ENCODE data around the gene PCDHGA10. TPM values are rescaled to one million over a fixed set of nuclear protein-coding genes. Genes with fewer than 3 reads are reported as not detected.

The PCDHGA10 gene
- total RNA-seq, 1 experiment from 2014 or later: 3.8 TPM

Other genes starting within 250 kb of the PCDHGA10 start
- gene PCDHB7, start 240.3 kb upstream of the PCDHGA10 start, total RNA-seq (2021; ENCODE audit: unreplicated experiment): not detected
- not detected for gene PCDHB8, start 235.2 kb upstream of the PCDHGA10 start, total RNA-seq (2021; ENCODE audit: unreplicated experiment)
- not detected for gene PCDHB16, start 230.6 kb upstream of the PCDHGA10 start, total RNA-seq (2021; ENCODE audit: unreplicated experiment)
- 0.07 TPM for gene PCDHB9, start 225.8 kb upstream of the PCDHGA10 start, total RNA-seq (2021; ENCODE audit: unreplicated experiment)
- gene PCDHB10, start 220.6 kb upstream of the PCDHGA10 start, total RNA-seq (2021; ENCODE audit: unreplicated experiment): not detected
- 0.07 TPM for gene PCDHB11, start 213.4 kb upstream of the PCDHGA10 start, total RNA-seq (2021; ENCODE audit: unreplicated experiment)
- not detected for gene PCDHB12, start 204.3 kb upstream of the PCDHGA10 start, total RNA-seq (2021; ENCODE audit: unreplicated experiment)
- gene PCDHB13, start 199.1 kb upstream of the PCDHGA10 start, total RNA-seq (2021; ENCODE audit: unreplicated experiment): 0.22 TPM
- 0.27 TPM for gene PCDHB14, start 189.6 kb upstream of the PCDHGA10 start, total RNA-seq (2021; ENCODE audit: unreplicated experiment)
- 0.07 TPM for gene PCDHB15, start 167.6 kb upstream of the PCDHGA10 start, total RNA-seq (2021; ENCODE audit: unreplicated experiment)
- 0.42 TPM for gene SLC25A2, start 108.9 kb upstream of the PCDHGA10 start, total RNA-seq (2021; ENCODE audit: unreplicated experiment)
- 40.9 TPM for gene TAF7, start 92.2 kb upstream of the PCDHGA10 start, total RNA-seq (2021; ENCODE audit: unreplicated experiment)
- gene PCDHGA1, start 82.5 kb upstream of the PCDHGA10 start, total RNA-seq (2021; ENCODE audit: unreplicated experiment): 0.05 TPM
- gene PCDHGA2, start 74.2 kb upstream of the PCDHGA10 start, total RNA-seq (2021; ENCODE audit: unreplicated experiment): not detected
- not detected for gene PCDHGA3, start 69.2 kb upstream of the PCDHGA10 start, total RNA-seq (2021; ENCODE audit: unreplicated experiment)
- gene PCDHGB1, start 62.9 kb upstream of the PCDHGA10 start, total RNA-seq (2021; ENCODE audit: unreplicated experiment): 0.15 TPM
- not detected for gene PCDHGA4, start 58.0 kb upstream of the PCDHGA10 start, total RNA-seq (2021; ENCODE audit: unreplicated experiment)
- 0.34 TPM for gene PCDHGB2, start 53.0 kb upstream of the PCDHGA10 start, total RNA-seq (2021; ENCODE audit: unreplicated experiment)
- 0.05 TPM for gene PCDHGA5, start 48.8 kb upstream of the PCDHGA10 start, total RNA-seq (2021; ENCODE audit: unreplicated experiment)
- 0.10 TPM for gene PCDHGB3, start 42.7 kb upstream of the PCDHGA10 start, total RNA-seq (2021; ENCODE audit: unreplicated experiment)
- 0.07 TPM for gene PCDHGA6, start 39.1 kb upstream of the PCDHGA10 start, total RNA-seq (2021; ENCODE audit: unreplicated experiment)
- not detected for gene PCDHGA7, start 30.2 kb upstream of the PCDHGA10 start, total RNA-seq (2021; ENCODE audit: unreplicated experiment)
- not detected for gene PCDHGB4, start 25.3 kb upstream of the PCDHGA10 start, total RNA-seq (2021; ENCODE audit: unreplicated experiment)
- not detected for gene PCDHGA8, start 20.4 kb upstream of the PCDHGA10 start, total RNA-seq (2021; ENCODE audit: unreplicated experiment)
- gene PCDHGB5, start 15.0 kb upstream of the PCDHGA10 start, total RNA-seq (2021; ENCODE audit: unreplicated experiment): 0.15 TPM
- gene PCDHGA9, start 10.2 kb upstream of the PCDHGA10 start, total RNA-seq (2021; ENCODE audit: unreplicated experiment): 0.34 TPM
- gene PCDHGB6, start 5.0 kb upstream of the PCDHGA10 start, total RNA-seq (2021; ENCODE audit: unreplicated experiment): 0.22 TPM
- gene PCDHGB7, start 4.7 kb downstream of the PCDHGA10 start, total RNA-seq (2021; ENCODE audit: unreplicated experiment): 0.54 TPM
- gene PCDHGA11, start 8.1 kb downstream of the PCDHGA10 start, total RNA-seq (2021; ENCODE audit: unreplicated experiment): 0.39 TPM
- gene PCDHGA12, start 17.5 kb downstream of the PCDHGA10 start, total RNA-seq (2021; ENCODE audit: unreplicated experiment): 0.17 TPM
- 1.2 TPM for gene PCDHGC3, start 63.0 kb downstream of the PCDHGA10 start, total RNA-seq (2021; ENCODE audit: unreplicated experiment)
- gene PCDHGC4, start 72.0 kb downstream of the PCDHGA10 start, total RNA-seq (2021; ENCODE audit: unreplicated experiment): 0.05 TPM
- gene PCDHGC5, start 76.1 kb downstream of the PCDHGA10 start, total RNA-seq (2021; ENCODE audit: unreplicated experiment): not detected
- 142 TPM for gene DIAPH1, start 206.0 kb downstream of the PCDHGA10 start, total RNA-seq (2021; ENCODE audit: unreplicated experiment)
- gene HDAC3, start 223.9 kb downstream of the PCDHGA10 start, total RNA-seq (2021; ENCODE audit: unreplicated experiment): 91.9 TPM
- gene RELL2, start 224.0 kb downstream of the PCDHGA10 start, total RNA-seq (2021; ENCODE audit: unreplicated experiment): 8.7 TPM
- gene FCHSD1, start 238.4 kb downstream of the PCDHGA10 start, total RNA-seq (2021; ENCODE audit: unreplicated experiment): 37.2 TPM